ENCODE data around the gene RBMS3.
"Not testable (repeated sequence)": the region's sequence is repeated elsewhere in the genome, so short reads cannot be mapped to it uniquely, and the experiment has no call there.

Gene RBMS3

DNA sequence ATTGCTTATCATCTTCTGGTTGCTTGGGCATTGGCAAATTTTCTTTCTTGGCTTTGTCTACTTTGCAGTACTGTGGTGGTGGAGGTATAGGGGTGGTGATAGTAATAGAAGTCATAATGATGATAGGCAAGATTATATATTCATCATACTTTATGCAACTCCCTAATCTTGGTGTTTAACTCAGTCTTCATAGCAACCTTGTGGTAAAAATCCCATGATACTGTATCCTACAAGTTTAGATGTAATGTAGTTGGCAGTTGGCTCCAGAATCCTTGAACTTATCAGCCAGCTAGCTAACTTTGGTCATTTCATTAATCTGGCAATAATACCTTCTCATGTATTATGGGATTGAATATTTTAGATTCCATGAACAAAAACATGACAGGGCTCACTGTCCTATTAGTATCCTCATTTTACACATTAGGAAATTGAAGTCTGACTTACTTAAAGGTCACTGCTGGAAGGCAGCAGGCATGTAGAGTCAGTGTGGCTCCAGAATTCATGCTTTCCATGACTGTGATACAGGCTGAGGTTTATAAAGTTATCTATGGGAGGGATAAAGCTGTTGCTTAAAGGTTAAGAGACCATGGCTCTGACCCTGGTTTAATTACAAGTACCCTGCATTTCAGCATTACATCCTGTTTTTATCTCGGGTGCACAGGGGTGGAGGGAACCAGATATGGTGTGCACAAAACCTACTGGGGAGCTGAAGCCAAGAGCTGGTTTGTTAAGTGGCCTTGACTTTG, 33.3 kb downstream of the RBMS3 start:
- DNase-seq: no peak

DNA sequence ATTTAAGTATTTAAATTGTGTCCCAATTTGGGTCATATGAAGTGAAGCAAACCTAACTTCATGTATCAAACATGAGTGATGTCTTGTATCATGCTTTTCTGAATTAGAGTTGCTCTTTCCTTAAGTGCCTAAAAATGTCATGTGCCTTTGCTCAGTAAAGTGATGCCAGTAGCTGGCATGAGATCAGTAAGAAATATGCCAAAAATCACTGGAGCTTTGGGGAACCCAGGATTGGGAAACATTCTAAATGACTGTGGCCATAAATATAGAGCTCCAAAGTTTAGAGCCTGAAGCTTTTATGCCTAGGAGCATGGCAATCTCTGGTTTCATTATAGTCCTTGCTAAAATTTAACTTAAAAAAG, 33.8 kb downstream of the RBMS3 start:
- no peak for DNase-seq

- no peak for DNase-seq
Observed at GRCh38 chr3:29317659-29318173, 36.8 kb downstream of the RBMS3 start.

GRCh38 chr3:29318251-29318650, 37.4 kb downstream of the RBMS3 start:
- DNase-seq: no peak

GRCh38 chr3:29319262-29319661, 38.4 kb downstream of the RBMS3 start:
- DNase-seq: no peak

- DNase-seq: no peak
Observed at GRCh38 chr3:29319798-29320197, 38.9 kb downstream of the RBMS3 start.

GRCh38 chr3:29322586-29322985, 41.7 kb downstream of the RBMS3 start:
- no peak for DNase-seq

DNA sequence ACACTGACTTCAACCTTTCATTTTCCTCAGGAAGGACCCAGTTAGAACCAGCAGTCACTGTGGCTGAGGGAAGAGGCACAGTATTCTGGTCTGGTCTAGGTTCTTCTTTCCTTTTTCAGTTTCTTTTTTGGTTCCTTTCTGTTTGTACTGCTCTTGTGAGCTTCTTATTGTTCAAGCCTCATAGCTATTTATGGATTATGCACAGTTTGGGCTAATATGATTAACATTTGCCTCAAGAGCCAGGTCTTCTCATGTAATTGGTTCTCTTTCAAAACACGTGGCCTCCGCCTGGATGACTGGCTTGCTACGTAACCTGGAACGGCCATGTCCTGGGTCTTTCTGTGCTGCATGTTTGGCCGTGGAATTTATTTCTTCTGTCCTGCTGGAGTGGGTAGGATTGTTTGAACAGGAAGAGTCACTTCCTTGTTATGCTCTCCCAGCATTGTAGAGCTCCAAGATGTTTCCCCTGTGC, 43.3 kb downstream of the RBMS3 start:
- DNase-seq: no peak

GRCh38 chr3:29326540-29326939, 45.7 kb downstream of the RBMS3 start:
- DNase-seq: not testable (repeated sequence)

DNA sequence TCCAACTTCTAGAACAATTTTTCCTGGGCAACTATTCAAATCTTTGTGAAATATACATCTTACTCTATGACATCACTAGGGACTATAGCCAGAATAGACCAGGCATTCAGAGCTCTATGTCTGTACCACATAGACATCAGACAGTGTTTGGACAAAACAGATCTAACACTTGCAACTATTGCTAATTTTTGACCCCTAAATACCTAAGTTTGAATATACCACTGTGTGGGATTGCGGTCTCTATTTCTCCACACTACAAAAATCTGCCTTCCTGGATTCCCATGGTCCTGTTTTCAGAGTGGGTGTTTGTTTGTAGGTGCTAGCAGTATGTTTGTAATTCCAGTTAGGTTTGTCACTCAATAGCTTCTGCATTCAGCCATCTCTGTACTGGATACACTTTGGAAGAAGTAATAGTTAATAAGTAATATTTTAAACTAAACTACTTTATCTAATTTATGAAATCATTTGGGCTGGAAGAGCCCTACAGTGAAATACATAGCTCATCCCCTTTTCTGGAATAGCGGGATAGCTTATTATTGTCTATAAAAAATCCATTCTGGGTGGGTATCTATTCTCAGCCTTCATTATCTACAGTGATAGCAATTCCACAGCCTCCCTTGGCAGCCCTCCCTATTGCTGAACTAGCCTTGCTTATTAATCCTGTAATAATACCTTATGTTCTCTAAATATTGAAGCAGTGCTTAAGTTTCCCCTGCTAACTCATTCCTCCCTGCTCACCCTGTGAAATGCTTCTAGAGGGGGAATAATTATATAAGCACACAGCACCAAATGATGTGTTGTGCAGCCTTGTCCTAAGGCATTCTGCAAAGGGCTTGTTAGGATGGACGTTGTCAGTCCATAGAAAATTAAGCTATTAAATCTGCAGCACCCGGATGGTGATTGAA, 49.4 kb downstream of the RBMS3 start:
- DNase-seq: no peak

DNA sequence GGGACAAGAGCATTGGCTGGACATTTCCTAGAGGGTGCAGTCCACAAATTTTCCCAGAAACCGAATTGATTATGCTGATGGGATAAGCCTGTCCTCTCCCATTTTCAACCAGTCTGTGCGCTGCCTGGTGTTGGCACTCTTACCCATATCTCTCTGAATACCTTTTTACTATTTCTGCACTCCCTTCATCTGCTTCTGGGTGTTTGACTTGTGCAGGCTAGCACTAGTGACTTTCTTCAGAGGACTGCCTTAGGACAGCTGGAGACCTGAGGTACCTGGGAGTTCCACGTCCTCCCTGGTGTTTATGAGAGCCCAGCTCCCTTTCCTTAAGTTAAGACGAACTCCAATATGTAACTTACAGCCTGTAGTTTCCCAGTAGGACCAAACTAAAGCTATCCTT, 50.2 kb downstream of the RBMS3 start:
- no peak for DNase-seq

DNA sequence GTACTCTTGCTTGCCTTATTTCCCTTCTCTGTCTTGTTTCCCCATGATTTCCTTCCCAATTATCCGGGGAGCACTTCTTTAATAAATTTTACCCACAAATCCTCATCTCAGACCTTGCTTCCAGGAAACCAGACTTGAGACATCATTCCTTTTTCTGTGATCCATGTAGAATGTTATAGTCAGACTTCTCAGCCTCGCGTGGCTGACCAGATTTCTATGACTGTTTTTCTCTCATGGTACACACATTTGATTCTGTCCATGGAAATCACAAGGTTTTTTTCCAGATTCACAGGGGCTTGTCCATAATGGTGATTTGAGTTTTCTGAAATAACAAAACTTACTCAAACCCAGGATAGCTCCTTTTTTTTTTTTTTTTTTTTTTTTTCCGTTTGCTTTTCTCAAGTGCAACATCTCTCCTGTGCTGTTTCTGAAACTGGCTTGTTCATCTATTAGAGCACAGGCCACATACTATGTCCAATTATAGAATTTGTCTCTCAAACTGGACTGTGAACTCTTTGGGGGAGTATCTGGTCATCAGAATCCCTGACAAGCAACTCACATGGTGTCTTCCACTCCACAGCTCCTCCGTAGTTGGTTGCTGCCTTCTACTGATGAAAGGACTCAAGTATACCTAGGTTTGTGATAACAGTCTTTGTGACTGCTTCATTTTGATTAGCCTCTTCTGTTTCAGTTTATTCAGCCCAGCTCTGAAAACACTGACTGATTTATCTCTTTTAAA, 50.8 kb downstream of the RBMS3 start:
- no peak for DNase-seq

DNA sequence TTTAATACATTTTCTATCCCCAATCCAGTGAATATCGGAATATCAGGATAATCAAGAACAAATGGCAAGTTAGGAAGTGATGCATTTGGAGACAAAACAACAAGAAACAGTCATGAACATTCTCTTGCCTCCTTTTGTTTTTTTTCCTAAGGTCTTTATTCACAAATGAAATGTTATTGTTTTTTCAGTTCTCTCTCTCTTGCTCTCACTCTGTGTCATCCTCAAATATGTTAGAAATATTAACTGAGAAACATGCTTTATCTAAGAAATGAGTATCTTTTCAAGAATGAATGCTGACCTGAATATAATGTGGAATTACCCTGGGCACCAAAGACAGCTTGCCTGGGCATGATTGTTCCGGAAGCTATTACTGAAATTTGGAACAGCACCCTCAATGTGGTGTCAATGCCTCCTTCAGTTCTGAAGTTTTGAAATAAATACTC, 51.3 kb downstream of the RBMS3 start:
- DNase-seq: no peak

DNA sequence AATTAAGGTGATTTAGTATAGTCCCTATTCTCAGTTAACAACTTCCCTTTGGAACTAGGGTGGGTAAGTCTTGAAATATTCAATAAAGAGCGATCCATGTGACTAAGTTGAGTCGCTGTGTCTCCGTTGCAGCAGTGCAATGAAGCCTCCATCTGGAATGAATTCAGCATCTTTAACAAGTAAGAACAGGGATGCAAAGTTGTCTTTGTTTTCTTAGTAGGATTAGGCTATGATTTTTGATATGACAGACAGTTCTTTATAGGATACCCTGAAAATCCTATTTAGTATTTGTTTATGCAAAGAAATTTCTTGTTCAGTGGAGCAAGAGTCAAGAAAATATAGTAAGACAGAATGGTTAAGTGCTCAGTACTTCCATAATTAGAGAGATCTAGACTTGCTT, 52.7 kb downstream of the RBMS3 start:
- no peak for DNase-seq

DNA sequence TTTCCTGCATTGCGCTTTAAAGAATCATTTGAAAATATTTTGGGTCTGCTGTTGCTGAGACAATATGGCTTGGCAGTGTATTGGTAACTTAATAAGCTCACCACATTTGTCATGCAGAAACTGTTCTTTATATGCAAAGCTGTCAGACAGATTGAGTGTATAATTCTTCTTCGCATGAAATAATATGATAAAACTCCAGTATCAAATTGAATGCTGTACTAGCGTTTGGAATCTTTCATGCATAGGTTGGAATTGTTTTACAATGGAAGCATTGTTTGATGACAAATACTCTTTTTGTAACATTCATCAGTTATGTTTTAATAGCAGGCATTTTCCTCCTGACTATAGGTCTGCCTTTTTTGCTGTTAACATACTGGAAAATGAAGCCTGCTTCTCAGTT, 53.8 kb downstream of the RBMS3 start:
- no peak for DNase-seq

DNA sequence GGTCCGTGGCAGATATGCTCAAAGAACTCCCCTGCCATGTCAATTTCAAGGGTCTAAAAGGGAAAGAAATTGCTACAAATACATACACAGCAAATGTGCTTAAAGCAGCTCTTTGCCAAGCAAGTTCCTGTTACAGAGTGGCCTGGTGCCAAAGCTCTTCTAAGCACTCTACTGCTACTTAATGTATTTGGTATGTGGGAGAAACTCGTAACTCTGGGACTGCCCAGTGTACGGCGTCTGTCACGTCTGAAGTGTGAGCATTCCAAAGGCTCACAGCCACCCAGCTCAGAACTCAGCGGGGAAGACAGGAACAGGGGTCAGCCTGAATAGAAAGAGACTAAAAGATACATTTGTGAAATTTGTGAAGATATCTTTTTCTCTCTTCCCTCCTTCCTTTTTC, 54.6 kb downstream of the RBMS3 start:
- DNase-seq: peak; percentile 67

GRCh38 chr3:29335943-29336342, 55.1 kb downstream of the RBMS3 start:
- no peak for DNase-seq

DNA sequence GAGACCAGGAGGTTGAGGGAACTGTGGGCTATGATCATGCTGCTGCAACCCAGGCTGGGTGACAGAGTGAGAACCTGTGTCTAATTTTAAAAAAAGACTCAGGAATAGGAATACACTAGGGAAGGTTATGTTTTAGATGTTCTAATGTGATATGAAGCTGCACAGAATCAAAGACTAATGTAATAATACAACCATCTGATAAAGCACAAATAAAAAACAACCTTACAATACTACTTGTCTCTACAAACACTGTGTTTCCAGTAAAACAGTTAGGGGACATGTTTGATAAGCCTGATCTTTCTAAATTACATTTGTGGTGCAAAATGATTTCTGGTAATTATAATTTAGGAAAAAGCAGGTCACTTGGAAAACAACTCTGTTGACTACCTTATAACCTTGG, 56.7 kb downstream of the RBMS3 start:
- DNase-seq: no peak

GRCh38 chr3:29338377-29338776, 57.5 kb downstream of the RBMS3 start:
- no peak for DNase-seq

- no peak for DNase-seq
Observed at GRCh38 chr3:29339016-29339833, 58.4 kb downstream of the RBMS3 start.

- DNase-seq: no peak
Observed at GRCh38 chr3:29344154-29344553, 63.3 kb downstream of the RBMS3 start.

GRCh38 chr3:29344935-29345334, 64.1 kb downstream of the RBMS3 start:
- no peak for DNase-seq
